ENCODE measurements around the gene PDZD7. TPM values are rescaled to one million over a fixed set of nuclear protein-coding genes. Genes with fewer than 3 reads are reported as not detected.

PDZD7 gene
- total and polyA plus RNA-seq, 2 donors (not counting 3 experiments of a cell fraction or from before 2014, with no cell fraction given) = 0.41 to 1.6 TPM

DNA sequence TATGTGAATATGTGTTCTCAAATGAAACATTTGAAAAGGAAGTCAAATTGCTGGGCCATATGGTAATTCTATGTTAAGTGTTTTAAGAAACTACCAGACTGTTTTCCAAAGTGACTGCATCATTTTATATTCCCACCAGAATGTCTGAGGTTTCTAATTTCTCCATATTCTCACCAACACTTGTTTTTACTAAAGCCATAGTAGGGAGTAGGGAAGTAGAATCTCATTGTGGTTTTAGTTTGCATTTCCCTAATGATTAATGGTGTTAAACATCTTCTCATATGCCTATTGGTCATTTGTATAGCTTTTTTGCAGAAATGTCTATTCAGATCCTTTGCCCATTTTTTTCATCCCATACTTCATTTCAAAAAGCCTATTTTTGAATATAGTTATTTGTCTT, 70.7 kb downstream of the PDZD7 start:
- CTCF ChIA-PET = no interaction called here
- intact Hi-C loops (cut with micrococcal nuclease) = no loop called here
- TF ChIP-seq EZH2 (IDR thresholded peaks at IDR 0.05; ENCODE audit: borderline replicate concordance, low read depth, low read length, severe bottlenecking) = no peak
- TF ChIP-seq, protein P1, sequence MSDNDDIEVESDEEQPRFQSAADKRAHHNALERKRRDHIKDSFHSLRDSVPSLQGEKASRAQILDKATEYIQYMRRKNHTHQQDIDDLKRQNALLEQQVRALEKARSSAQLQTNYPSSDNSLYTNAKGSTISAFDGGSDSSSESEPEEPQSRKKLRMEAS (IDR thresholded peaks at IDR 0.05; ENCODE audit: insufficient read depth, insufficient read length) = no peak
- no peak for TF ChIP-seq JUN (IDR thresholded peaks at IDR 0.05; ENCODE audit: borderline replicate concordance, insufficient read depth, insufficient read length, low read depth)
- TF ChIP-seq MYC (IDR thresholded peaks at IDR 0.05; ENCODE audit: low read depth, low read length) = no peak
- TF ChIP-seq FOS (IDR thresholded peaks at IDR 0.05; ENCODE audit: borderline replicate concordance, insufficient read depth, low read length) = no peak
- no peak for TF ChIP-seq POLR2AphosphoS5 (IDR thresholded peaks at IDR 0.05; ENCODE audit: insufficient read depth, low read depth, low read length)
- TF ChIP-seq CTCF (IDR thresholded peaks at IDR 0.05; ENCODE audit: extremely low read depth in 1 of 2, insufficient read depth in 1 of 2, low read depth in 1 of 2, low read length in 2 of 2) = no peak
- TF ChIP-seq GATA2 (IDR thresholded peaks at IDR 0.05; ENCODE audit: insufficient read depth, insufficient read length, low read depth, low read length) = no peak
- no peak for TF ChIP-seq POLR2A (IDR thresholded peaks at IDR 0.05; ENCODE audit: low read depth, low read length)

More for the DNA sequence above, 70.7 kb downstream of the PDZD7 start:
- Histone ChIP-seq H3K9ac (replicated peaks; ENCODE audit: extremely low read depth, insufficient read depth, low read length) (no peak overlapping the region), H3K4me2 (ENCODE audit: insufficient read depth, low read length) (no peak overlapping the region), H2AFZ (ENCODE audit: low read depth, low read length) (no peak overlapping the region), H3K4me1 (ENCODE audit: control insufficient read depth, extremely low read depth, insufficient read depth, low read length) (no peaks in the 10 kb centered on the region), H3K27me3 (ENCODE audit: control insufficient read depth in 2 of 2, insufficient read depth in 2 of 2, low read length in 2 of 2) (no peaks in the 10 kb centered on the region), H3K4me3 (replicated peaks in 1 of 3; ENCODE audit: insufficient read depth in 1 of 3, low read depth in 1 of 3, low read length in 3 of 3) (no peak overlapping the region), H3K9me1 (replicated peaks; ENCODE audit: control insufficient read depth, extremely low read depth, insufficient read depth, low read length) (no peaks in the 10 kb centered on the region), H3K9me3 (replicated peaks; ENCODE audit: control insufficient read depth, insufficient read depth, low read length) (no peaks in the 10 kb centered on the region), H3K27ac (ENCODE audit: insufficient read depth, low read depth, low read length) (no peak overlapping the region), H3K36me3 (ENCODE audit: control insufficient read depth in 2 of 2, extremely low read depth in 1 of 2, insufficient read depth in 2 of 2, low read length in 2 of 2) (peaks cover 7 to 16% of the 10 kb centered on the region in 2 experiments), H4K20me1 (replicated peaks; ENCODE audit: control insufficient read depth, extremely low read depth, insufficient read depth, low read length) (no peaks in the 10 kb centered on the region), H3K79me2 (ENCODE audit: control insufficient read depth, insufficient read depth, low read length) (no peaks in the 10 kb centered on the region)
- dilution Hi-C loops (cut with MboI; ENCODE audit: extremely low pct_ligation_motif_present, low sequenced_read_pairs) = no loop called here
- no peak for DNase-seq (ENCODE audit: low read depth, low spot score)
- FAIRE-seq = no peak
- no TSS peak for BruUV-seq (replicated peaks)
- POLR2A ChIA-PET = no interaction called here

MicroRNAs encoded within 50 kb of the gene (microRNA counts, 767-probe panel; counts per million panel counts)
- microRNA hsa-miR-608 = 723 counts per million, percentile 96 among the panel's probes with 10 or more counts

Small RNA genes within 50 kb of the gene (microRNA-seq; reads per million reads assigned to microRNA genes)
- not detected for gene MIR608 (ENCODE audit: borderline number of aligned reads, borderline replicate concordance)

Small RNA genes within 50 kb of the gene (small RNA-seq; reads per million reads assigned to genes)
- not detected for gene MIR608 (ENCODE audit: insufficient read depth, insufficient read length, low read depth, low replicate concordance)

Other genes with a start within 250 kb of the PDZD7 start
- gene SLF2, start 118.2 kb downstream of the PDZD7 start, total RNA-seq = 28.0 and 35.5 TPM in 2 replicates
- gene SLF2, start 118.2 kb downstream of the PDZD7 start, polyA plus RNA-seq = 6.7 and 7.5 TPM in 2 replicates
- gene SEMA4G, start 61.6 kb downstream of the PDZD7 start, total RNA-seq = 6.0 and 6.7 TPM in 2 replicates
- 10.4 and 12.7 TPM in 2 replicates for gene SEMA4G, start 61.6 kb downstream of the PDZD7 start, polyA plus RNA-seq
- gene MRPL43, start 43.6 kb downstream of the PDZD7 start, total RNA-seq = 75.0 and 77.3 TPM in 2 replicates
- gene MRPL43, start 43.6 kb downstream of the PDZD7 start, polyA plus RNA-seq = 144 and 204 TPM in 2 replicates
- gene TWNK, start 43.6 kb downstream of the PDZD7 start, total RNA-seq = 10.9 and 12.3 TPM in 2 replicates
- gene TWNK, start 43.6 kb downstream of the PDZD7 start, polyA plus RNA-seq = 4.3 and 5.6 TPM in 2 replicates
- 63.7 and 70.8 TPM in 2 replicates for gene LZTS2, start 31.3 kb downstream of the PDZD7 start, total RNA-seq
- 79.5 and 93.2 TPM in 2 replicates for gene LZTS2, start 31.3 kb downstream of the PDZD7 start, polyA plus RNA-seq
- gene SFXN3, start 105 bp upstream of the PDZD7 start, total RNA-seq = 79.6 and 83.1 TPM in 2 replicates
- gene SFXN3, start 105 bp upstream of the PDZD7 start, polyA plus RNA-seq = 117 and 125 TPM in 2 replicates
- gene KAZALD1, start 30.9 kb upstream of the PDZD7 start, total RNA-seq = 2.9 and 3.3 TPM in 2 replicates
- 3.0 TPM in 2 replicates for gene KAZALD1, start 30.9 kb upstream of the PDZD7 start, polyA plus RNA-seq
- not detected in 2 replicates for gene TLX1, start 100.2 kb upstream of the PDZD7 start, total RNA-seq
- gene TLX1, start 100.2 kb upstream of the PDZD7 start, polyA plus RNA-seq = 0.10 TPM in 1 of 2 replicates, not detected in the other
- not detected in 2 replicates for gene LBX1, start 198.3 kb upstream of the PDZD7 start, total RNA-seq
- gene LBX1, start 198.3 kb upstream of the PDZD7 start, polyA plus RNA-seq = not detected in 2 replicates

All from endothelial cell of umbilical vein (primary cell).